Fibroblast of peridontal ligament (primary cell): ENCODE results near the gene TNS3.

Experiments
- DNase-seq: peaks from one replicate; pipeline ENCODE4 v3.0.0-alpha.2; 2010; ENCODE audit errors: extremely low read depth

Gene TNS3

DNA sequence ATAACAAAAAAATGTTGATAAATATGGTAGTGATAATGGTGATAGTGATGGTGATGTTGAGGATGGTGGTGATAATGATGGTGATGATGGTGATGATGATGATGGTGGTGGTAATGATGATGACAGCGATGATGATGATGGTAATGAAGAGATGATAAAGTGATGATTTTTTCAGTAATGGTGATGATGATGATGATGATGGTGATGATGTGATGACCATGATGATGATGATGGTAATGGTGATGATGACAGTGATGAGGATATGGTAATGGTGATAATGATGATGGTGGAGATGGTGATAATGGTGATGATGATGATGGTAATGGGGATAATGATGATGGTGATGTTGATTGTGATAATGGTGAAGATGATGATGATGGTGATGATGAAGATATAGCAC, 321.6 kb downstream of the TNS3 start:
- DNase-seq = no peak

DNA sequence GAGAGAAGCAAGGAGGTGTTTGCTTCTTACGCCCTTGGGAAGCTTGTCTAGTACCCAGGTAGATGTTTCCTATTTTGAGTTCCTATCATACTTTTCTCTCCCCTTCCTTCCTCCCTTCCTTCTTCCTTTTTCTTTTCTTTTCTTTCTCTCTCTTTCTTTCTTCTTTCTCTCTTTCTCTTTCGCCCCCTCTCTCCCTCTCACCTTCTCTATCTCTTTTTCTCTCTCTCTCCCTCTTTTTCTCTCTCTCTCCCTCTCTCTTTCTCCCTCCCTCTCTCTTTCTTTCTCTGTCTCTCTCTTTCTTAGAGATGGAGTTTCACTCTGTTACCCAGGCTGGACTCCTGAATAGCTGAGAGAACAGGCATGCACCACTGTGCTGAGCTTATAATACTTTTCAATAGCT, 322.2 kb downstream of the TNS3 start:
- no peak for DNase-seq

DNA sequence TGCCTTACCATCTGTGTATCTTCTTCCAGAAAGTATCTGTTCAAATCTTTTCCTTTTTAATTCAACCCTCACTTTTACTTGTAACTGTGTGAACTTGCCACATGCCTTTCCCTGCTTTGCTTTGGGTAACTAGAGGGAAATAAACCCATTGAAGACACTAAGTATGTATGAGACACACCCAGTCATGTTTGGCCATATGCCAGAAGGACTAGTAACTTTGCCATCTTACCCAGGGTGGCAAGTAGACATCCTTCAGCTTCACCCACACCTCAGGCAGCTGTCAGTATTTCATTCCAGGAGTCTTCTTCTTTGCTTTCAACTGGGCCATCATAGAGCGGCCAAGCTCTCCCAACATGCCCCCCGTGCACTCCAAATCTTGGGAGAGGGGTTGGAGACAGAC, 323.1 kb downstream of the TNS3 start:
- no peak for DNase-seq

DNA sequence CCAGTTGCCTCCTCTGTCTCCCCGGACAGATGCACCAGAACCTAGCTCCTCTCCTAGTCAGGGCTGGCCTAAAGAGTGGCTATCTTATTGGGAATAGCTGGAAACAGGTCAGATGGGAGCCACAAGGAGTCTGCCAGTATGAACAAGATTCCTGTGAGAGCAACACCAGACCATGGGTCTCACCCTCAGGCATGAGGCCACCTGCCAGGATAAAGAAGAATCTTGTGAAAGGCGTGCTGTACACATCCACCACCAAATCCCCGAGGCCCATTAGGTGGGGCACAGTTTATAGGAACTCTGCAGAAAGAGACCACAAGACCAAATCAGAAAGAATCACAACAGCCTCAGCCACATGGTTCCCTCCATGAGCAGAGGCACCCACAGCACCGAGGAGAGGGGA, 325.9 kb downstream of the TNS3 start:
- peak; percentile 89 for DNase-seq

DNA sequence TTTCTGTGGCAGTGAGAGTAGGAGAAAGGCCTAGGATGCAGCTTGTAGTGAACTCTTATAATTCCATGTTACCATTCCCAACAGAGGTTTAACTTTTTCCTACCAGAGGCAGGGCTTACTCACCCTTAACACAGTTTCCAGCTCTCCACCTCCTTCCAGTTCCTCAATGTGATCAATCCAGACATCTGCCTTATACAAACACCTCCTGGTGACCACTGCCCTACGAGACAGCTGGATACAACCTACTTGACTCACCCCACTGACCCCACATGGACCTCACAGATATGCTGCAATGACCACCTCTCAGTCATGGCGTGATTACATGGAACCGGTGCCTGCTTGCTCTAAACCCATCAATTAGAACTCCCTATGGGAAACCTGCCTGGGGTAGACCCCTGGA, 326.5 kb downstream of the TNS3 start:
- DNase-seq = peak; percentile 51

DNA sequence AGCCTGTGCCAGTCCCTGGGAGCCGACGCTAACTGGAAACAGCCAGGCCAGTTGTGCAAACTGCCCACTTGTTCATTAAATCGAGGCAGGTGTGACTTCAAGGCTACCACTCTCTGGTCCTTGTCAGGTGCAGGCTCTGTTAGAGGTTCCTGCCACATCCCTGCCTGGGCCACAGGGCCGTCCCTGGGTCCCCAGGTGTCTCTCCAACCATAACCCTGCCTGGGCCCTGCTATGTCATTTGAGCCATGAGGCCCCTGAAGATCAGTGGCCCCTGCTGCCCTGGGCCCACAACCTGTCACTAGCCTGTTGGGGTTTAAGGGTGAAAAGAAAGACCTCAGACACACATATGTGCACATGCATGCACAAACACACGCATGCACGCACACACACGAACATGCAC, 326.9 kb downstream of the TNS3 start:
- DNase-seq = no peak

DNA sequence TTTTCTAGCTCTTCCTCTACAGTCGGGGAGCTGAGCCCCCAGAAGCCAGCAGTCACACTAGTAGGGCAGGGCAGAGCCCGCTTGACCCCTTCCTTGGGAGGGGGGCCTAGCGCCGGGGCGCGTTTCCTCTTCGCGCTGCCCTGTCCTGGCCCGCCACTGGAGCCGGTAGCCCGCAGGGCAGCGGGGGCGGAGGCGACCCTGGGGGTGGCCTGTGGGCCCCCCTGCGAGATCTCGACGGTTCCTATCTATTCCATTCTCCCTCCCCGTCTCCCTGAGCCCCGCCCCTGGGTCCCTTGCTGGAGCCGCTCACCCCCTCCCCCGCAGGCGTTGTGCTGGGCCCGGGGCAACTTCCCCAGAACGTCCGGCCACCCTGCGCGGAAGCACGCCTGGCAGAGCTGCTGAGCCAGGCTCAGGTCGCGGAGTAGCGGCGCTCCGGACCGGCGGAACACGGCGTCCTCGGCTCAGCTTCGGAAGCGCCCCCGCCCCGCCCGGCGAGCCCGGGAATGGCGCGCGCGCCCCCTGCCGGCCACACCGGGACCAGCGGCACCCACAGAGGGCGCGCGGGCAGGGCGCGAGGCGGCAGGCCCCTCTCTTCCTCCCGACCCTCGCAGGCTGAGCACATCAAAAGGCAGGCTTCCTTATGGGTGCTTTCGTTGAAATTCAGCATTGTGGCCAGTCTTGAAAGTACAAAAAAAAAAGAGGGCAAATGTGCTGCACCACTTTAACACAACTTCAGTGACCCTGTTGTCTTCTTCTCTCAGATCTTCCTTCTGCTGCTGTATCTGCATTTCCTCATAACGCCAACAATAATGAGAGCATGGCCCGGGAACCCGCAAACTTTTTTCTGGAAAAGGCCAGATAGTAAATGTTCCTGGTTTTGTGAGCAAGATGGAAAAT, 327.6 kb downstream of the TNS3 start:
- peak; percentile 42 for DNase-seq

DNA sequence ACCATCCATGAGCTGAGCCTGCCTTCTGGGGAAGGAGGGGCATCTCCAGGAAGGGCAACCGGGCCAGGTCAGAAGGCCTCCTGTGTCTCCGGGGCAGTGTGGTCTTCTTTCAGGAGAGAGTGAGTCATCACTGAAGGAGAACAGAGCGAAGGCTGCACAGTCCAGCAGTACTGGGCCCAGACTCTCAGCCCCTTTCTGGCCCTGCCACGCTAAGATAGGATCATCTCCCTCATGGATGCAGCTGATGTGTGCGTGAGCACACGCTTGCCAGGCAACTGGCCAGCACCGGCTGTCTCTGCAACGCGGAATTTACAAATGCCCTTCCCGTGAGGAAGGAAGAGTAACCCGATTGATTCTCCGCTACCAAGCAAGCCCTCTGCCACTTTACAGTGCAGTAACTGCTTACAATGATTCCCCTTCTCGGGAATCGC, 328.2 kb downstream of the TNS3 start:
- peak; percentile 65 for DNase-seq

DNA sequence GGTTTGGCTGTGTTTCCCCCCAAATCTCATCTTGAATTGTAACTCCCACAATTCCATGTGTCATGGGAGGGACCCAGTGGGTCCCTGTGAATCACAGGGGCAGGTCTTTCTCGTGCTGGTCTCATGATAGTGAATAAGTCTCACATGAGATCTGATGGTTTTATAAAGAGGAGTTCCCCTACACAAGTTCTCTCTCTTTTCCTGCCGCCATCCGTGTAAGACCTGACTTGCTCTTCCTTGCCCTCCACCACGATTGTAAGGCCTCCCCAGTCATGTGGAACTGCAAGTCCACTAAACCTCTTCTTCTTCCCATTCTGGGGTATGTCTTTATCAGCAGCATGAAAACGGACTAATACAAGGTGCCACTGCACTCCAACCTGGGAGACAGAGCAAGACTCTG, 329.2 kb downstream of the TNS3 start:
- DNase-seq = no peak

DNA sequence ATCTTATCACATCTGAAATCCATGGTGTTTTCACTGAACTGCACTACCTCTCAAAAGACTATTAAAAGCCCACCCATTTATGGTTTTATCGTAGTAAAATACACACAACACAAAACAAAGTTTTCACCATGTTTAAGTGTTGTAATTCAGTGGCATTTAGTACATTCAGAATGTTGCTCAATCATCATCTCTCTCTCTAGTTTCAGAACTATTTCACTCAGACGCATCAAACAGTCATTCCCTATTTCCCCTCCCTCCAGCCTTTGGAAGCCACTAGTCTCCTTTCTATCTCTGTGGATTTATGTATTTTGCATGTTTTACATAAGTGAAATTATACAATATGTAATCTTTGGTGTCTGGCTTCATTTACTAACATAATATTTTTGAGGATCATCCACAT, 332.6 kb downstream of the TNS3 start:
- DNase-seq = no peak

DNA sequence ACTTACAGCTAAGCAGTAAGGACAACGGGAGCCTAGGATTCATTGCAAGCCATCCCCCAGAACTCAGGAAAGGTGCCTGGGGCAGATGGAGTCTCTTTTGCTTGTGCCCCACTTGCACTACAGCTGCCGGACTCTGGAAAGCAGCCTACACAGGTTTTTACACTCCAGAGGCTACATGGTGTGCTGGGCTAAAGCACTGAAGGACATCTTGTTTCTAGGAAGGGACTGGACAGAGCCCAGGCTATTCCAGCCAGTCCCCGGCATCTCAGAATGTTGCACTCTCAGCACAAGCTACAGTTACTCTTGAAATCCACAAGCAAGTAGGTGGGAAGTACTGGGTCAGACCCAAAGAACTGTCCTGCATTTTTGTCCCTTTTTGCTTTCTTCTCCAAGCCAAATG, 333.1 kb downstream of the TNS3 start:
- DNase-seq = no peak

DNA sequence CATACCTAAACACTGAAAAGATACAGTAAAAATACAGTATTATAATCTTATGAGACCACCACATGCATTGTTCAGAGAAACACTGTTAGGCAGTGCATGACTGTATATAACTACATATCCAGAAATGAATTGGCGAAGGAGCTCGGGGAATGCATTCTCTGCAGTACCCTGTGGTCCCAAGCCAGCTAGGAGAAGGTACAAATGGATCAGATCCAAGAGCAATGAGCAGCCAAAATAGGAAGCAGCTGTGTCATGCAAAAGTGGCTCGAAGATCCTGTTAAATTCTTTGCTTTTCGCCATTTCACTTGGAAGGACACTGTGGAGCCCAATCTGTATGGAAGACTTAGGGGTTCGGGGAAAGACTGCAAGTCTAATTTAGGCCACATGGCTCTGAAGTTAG, 334.8 kb downstream of the TNS3 start:
- DNase-seq = no peak

DNA sequence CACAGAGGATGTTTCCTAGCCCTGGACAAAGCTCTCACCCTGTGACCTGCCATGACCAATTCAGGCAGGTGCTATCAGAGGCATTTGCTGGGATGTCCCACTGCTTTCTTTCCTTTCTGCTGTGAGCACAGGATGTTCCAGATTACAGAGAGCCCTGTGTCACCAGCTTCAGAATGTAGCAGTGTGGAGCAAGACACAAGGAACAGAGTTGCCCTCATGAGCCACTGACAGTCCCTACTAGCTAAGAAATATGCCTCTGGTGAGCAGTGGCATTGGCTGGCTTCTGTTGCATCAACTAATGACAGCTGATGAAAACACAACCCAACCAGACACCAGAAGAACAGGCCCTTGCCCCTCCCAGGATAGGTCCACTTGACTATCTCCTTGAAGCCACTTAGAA, 337.2 kb downstream of the TNS3 start:
- DNase-seq = no peak

DNA sequence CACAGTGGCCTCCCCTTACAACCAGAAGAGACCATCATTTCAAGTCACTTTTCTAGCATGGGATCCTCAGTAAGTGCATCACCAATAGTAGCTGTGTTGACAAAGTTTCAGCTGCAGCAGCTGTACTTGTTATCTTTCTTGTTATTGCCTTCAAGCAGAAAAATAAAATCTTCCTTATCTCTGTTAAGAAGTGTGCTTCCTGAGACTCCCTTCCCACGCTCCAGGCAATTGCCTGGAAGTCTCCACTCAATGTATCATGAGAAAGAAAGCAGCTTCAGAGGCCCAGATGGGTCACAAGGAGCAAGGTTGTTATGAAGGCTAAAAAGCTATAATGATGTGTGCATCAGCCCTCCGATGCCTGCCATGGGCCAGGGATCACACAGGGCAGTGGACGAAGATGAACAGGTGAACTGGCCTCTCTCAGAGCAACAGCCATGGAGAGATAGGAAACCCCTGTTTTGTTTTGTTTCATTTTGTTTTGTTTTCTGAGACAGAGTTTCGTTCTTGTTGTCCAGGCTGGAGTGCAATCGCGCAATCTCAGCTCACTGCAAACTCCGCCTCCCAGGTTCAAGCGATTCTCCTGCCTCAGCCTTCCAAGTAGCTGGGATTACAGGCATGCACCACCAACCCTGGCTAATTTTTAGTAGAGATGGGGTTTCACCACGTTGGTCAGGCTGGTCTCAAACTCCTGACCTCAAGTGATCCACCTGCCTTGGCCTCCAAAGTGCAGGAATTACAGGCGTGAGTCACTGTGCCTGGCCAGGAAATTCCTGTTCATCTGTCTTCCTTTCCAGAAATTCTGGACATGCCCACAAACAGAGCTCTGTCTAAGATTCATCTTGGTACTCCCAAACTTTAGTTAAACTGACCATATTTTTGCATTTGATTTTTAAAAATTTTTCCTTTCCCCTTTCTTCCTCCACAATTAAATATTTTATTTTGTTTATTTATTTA, 340.5 kb downstream of the TNS3 start:
- DNase-seq = no peak

DNA sequence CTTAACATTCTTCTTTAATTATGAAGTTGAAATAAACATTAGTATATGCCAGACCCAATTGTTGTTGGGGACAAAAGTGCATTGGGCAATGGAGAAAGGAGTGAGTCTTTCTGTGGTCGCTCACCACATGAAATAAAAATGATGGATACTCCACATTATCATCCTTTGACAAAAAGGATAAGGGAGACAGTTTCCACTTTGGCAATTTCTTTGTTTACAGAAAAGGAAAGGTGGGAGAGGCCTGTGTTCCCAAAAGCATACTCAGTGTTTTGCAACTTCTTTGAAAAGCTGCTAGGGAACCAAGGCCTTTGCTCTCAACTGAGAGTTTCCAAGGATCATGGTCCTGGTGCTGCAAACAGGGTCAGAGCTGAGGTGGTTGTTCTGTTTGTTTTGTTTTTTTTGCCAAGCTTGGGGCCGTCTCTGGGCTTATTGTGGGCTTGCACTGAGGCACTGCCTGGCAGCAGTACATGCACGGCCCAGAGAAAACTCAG, 341.9 kb downstream of the TNS3 start:
- no peak for DNase-seq

DNA sequence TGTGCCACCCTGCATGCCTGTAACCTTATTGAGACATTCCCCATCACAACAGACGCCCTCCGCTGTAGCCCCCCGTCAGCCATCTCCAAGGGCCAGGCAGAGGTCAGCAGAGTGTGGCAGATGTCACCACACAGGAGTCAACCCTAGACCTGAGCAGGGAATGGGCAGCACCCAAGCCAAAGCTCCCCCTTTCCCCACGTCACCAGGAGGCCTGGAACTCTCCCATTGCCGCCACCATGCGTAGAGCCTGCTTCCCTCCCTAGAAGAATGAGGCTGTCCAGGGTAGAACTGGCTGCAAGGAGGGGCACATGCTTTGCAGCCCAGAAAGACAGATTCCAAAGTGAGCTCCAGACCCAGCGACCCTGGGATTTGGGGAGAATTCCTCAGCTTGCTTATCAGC, 342.9 kb downstream of the TNS3 start:
- no peak for DNase-seq

DNA sequence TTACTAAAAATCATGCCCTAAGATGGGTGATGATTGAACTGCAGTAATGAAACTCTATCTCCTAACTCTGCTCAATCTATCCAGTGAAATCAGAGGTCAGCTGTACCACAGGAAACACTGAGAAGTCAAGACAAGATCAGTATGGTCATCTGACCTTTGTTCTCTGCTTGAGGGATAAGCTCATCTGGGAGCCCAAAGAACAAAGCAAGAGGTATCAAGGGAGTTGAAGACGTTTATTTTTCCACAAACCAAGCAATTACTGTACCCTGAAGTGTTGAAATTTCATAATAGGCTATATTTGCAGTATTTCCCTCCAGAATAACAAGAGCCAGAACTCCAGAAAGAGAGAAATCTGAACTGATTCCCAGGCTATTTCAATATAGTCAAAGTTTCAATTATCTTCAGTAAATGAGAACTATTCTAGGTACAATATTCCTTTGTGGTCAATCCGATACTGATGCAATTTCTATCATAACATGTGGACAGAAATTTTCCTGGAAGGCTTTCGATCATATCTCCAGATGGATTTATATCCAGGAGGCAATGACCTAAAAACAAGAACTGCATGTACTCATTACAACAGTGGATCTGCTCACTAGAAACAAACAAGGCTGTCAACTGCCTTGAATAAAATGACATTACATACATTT, 345.3 kb downstream of the TNS3 start:
- DNase-seq = no peak

DNA sequence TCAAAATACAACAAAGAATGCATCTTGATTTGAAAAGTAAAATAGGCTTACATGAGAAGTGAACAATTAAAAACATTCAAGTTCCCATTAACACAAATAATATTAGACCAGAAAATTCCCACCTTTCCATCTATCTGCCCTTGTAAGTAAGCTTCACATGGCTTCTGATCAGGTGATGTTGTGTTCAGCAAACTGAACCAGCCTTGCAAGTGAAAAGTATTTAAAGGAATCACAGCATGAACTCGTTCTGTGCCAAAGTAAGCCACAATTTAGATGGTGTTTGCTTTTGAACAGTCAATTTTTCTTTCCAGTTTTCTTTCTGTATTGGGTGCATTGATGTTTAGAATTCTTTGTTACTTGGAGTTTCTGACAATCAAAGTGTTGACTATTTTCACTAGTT, 347.9 kb downstream of the TNS3 start:
- DNase-seq = no peak

DNA sequence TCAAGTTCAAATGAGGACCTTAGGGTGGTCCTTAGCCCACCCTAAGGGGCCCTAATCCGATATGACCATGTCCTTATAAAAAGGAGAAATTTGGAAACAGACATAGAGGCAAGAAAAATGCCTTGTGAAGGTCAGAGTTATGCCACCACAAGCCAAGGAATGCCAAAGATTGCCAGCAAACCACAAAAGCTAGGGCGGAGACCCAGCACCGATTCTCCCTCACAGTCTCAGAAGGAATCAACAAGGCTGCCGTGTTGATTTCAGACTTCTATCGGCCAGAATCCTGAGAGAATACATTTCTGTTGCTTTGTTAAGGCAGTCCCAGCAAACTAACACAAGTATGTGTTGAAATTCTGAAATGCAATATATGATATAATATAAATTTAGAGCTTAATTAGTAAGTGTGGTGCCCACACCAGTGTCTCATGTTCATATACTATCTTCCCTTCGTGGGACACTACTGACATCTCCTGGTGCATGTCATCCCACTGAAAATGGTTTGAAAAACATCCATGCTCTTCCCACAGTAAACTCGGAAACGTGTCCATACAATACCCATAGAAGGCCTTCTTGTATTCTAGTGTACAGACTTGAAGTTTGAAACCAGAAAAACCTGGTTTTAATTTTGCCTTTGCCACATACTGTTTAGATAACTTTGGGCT, 349.0 kb downstream of the TNS3 start:
- peak; percentile 40 for DNase-seq

DNA sequence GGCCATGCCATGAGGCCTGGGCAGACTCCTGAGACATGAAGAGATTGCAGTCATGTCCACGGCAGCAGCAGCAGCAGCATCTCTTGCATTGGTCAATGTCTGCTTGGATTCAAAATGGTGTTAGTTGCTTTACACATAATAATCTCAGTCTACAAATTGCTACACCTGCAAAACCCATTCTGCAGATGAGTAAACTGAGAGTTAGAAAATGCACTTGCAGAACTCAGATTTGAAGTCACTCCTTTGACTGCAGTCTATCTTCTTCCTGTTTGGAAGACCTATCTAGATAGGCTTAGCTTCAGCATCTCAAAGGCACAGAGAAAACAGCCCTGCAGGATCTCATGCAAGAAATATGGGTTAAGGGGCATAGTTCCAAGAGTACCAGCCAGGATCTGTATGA, 350.3 kb downstream of the TNS3 start:
- no peak for DNase-seq

DNA sequence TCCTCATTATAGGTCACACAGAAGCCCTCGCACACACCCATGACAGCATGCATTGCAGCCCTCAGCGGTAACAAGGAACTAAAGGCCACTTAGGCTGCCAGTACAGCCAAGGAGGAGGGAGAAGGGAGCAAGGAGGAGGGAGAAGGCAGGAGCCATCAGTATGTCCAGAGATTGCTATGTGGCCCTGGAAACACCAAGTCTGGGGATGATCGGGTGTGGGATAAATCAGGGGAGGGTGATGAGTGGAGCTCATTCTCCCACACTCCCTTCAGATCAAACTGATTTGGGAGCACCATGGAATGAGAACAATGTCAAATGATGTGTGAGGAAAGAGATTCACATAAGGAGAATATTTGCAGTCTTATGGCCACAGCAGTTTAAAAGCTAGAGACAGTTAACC, 350.9 kb downstream of the TNS3 start:
- DNase-seq = no peak
